GM19395 (cell line): ENCODE results near the gene DCTN4.

ENCODE experiments used
- ATAC-seq: cut with Tn5 transposase; IDR thresholded peaks from one replicate; pipeline ENCODE4 v1.9.1; 2021; ENCODE audit warnings: mild to moderate bottlenecking, moderate library complexity; ENCODE audit not compliant: unreplicated experiment

Gene DCTN4

DNA sequence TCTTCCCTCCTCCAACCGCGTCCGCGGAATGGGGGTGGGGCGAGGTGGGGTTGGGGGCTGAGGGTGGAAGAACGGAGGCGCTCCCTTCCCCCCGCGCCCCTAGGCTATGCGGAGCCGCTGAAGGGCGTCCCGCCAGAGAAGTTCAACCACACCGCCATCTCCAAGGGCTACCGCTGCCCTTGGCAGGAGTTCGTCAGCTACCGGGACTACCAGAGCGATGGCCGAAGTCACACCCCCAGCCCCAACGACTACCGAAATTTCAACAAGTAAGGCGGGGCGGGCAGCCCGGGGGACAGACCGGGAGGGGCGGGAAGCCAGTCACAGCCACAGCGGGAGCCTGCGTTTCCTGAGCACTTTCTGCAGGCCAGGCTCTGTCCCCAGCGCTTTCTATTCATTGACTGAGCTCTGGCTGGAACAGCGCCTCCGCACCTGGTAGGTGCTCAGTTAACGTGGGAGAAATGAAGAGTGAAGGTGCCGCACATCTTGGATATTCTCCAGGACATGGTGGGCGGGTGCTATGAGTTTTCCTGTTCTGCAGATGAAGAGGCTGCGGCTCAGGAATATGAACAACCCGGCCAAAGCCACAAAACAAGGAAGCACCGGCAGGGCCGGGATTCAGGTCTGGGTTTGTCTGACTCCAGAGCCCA is 86.5 kb downstream of the DCTN4 start:
- ATAC-seq: peak; percentile 53

DNA sequence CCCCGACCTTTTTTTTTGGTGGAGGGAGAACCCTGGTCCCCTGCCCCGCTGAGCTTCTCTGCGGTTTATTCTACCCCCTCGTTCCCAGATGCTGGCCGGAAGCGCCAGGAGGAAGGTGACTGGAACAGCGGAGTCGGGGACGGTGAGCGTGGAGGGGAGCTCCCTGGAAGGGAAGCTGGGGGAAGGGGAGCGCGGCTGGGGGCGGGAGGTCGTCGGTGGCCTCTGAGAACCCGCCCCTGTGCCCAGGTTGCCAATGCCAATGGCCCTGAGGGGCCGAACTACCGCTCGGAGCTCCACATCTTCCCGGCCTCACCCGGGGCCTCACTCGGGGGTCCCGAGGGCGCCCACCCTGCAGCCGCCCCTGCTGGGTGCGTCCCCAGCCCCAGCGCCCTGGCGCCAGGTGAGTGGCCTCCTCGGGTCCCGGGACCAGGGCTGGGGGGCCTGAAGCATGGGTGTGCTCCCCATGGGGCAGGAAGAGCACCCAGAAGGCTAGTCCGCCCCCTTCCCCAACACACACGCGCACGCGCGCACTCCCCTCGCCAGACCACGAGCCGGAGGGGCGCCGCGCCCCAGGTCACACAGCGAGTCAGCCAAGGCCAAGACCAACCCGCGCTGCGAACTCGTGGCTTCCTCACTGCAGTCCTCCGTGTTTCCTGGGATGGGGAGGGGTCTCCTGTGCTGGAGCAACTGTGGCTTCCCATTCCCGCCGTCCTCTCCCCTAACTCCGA is 87.1 kb downstream of the DCTN4 start:
- ATAC-seq: peak; percentile 39

GRCh38 chr5:150670948-150671310 is 87.9 kb downstream of the DCTN4 start:
- ATAC-seq: no peak

DNA sequence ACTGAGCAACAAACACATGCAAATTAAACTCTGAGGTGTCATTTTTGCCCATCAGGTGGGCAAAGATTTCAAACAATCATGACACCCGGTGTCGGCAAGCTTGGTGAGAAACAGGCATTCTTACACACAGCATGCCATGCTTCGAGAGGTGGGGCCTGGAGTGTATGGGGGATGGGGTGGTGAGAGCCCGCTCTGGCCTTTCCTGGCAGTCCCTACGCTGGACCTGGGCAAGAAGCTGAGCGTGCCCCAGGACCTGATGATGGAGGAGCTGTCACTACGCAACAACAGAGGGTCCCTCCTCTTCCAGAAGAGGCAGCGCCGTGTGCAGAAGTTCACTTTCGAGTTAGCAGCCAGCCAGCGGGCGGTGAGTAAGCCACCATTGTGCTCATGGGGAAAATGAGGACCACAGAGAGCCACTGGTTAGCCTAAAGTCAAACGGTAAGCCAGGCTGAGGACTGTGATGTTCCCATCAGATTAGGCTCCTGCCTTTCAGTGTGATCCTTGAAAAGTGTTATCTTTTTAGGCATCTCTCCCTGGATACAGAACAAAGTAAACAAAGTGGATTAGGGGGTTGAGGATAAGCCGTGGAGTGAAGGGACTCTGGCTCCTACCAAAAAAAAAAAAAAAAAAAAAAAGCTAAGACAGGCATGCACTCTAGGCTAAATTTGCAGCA is 88.4 kb downstream of the DCTN4 start:
- ATAC-seq: no peak

GRCh38 chr5:150665044-150665443 is 93.8 kb downstream of the DCTN4 start:
- no peak for ATAC-seq

DNA sequence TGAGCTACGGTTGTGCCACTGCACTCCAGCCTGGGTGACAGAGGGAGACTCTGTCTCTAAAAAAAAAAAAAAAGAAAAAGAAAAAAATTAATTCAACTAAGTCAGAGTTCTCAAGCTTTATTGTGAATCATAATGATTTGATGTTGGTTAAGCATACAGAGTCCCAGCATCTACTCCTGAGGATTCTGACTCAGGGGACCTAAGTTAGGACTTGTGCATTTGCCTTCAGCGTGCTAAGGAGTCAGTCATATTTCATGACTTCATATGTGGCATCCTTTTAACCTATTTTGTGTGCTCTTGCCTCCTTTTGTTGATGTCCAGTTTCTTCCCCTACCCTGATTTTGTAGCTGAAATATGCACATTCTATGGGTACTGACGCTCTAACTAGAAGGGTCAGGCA is 94.9 kb downstream of the DCTN4 start:
- no peak for ATAC-seq

DNA sequence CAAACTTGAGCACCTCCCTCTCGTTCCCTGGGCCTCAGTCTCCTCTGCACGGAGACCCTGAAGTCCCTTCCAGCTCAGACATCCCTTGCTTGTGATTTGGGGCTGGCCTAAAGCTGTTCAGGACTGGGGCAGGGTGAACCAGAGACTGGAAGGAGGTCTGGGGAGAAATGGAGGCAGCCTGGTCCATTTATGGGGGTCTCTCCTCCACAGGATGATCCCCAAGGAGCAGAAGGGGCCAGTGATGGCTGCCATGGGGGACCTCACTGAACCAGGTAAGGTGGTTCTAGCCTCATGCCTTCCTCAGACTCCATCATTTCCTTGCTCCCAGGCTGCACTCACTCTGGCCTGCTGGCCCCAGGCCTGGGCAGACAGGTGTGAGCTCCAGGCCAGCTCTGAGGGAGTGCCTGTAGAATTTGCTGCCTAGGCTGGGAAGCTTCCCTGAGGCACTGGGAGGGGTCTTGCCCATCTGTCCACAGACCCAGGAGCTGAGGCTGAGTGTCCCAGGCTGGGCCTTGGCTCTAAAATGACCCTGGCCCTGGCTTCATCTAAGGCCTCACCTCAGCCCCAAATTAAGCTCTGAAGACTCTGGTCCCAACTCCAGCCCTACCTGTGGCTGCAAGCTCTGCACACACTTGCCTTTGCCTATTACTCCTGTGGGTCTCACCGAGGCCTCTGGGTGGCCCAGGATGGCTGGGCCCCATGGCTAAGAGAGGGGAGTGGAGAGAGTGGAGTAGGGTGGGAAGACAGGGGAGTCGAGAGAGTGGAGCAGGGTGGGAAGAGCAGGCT is 95.9 kb downstream of the DCTN4 start:
- ATAC-seq: no peak

DNA sequence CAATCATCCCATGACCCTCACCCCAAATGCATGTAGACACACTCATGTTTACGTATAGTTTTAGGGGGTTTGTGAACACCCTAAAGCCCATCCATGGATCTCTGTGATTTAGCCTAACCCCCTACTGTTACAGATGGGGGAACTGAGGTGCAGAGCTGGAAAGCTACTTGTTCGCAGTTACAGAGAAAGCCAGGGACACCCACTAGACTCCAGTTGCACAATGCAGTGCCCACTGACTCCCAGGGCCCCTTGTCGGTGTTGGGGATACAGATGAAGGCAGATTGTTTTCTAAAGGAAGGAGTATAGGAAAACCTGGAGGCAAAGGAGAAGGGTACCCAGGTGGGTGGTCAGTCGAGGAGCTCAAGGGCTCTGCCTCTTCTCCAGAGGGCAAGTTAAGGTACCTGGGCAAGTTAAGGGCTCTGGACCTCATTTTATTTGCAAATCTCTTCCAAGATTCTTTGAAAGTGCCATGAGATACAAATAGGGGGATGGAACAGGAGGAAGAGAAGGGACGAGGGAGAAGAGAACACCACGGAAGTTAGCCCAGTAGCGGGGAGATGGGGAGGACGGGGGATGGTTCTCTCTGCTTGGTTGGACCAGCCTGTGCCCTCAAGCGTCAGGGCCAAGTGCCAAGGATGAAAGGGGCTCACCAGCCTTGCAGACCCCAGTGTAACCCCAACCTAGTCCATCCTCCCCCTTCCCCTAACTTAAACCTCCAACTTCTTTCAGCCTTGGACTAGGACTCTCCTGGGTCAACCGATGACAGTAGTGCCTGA is 96.8 kb downstream of the DCTN4 start:
- no peak for ATAC-seq

DNA sequence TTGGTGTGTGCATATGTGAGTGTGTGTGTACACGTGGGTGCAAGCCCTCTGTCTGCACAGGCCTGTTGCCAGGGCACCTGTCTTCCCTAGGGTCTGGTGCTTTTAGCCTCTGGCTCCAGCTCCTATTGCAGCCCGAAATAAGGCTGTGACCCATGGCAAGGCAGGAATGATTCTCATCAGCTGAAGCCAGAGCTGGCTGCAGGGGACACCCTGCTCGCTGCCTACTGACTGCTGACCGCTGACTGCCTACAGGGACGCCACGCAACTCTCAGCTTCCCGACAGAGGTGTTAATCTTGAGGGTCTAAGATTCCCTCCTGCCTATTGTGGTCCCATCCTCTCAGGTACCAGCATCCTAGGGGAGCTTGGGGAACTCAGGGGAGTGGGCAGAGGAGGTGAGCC is 97.7 kb downstream of the DCTN4 start, which contains the start of gene MYOZ3:
TSS of gene MYOZ3 (plus strand) at position 166 of the 400 bp plus-strand sequence. CDS start 1,691 bp downstream, outside the sequence.
- no peak for ATAC-seq

DNA sequence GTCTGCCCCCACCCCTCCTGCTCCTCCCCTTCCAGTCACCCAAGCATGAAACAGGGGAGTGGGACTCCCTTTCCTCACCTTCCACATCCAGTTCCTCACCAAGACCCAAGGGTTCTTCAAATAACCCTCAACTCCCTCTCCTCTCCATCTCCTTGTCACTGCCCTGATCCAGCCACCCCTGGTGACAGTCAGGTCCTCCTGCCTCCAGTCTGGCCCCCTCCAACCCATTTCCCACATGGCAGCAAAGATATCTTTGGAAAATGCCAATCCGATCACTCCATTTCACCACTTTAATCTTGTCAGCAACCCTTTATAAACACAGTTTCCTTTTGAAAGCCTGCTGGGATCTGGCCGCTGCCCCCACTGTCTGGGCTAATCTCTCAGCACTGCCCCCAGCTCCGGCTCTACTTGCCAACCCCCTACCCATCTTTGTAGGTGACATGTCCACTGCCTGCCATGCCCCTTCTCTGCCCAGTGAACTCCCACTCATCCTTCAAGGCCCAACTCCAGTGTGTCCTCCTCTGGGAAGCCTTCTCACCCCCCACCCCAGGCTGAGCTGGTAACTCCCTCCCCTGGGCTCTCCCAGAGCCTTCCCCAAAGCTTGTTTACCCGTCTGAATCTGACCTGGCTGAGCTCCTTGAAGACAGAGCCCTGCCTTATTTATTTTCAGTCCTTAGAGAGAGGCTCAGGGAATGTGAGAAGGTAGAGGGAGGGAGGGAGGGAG is 98.5 kb downstream of the DCTN4 start:
- no peak for ATAC-seq

GRCh38 chr5:150659360-150660107 is 99.3 kb downstream of the DCTN4 start:
- no peak for ATAC-seq

DNA sequence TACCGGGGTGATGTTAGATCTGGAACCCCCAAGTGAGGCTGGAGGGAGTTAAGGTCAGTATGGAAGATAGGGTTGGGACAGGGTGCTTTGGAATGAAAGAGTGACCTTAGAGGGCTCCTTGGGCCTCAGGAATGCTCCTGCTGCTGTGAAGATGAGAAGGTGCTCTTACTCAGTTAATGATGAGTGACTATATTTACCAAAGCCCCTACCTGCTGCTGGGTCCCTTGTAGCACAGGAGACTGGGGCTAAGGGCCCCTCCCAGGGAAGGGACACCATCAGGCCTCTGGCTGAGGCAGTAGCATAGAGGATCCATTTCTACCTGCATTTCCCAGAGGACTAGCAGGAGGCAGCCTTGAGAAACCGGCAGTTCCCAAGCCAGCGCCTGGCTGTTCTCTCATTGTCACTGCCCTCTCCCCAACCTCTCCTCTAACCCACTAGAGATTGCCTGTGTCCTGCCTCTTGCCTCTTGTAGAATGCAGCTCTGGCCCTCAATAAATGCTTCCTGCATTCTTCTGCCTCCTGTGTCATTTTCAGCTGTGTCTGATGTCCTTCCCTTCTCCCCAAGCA is 100.0 kb downstream of the DCTN4 start:
- no peak for ATAC-seq
